Iris pigment epithelial cell (primary cell): ENCODE data around the gene TRIM34.
"Not testable (repeated sequence)": the region's sequence is repeated elsewhere in the genome, so short reads cannot be mapped to it uniquely, and the experiment has no call there.

ENCODE experiments used
- DNase-seq: peaks from one replicate; pipeline ENCODE4 v3.0.0-alpha.2; 2011; ENCODE audit warnings: low read depth

Gene TRIM34

GRCh38 chr11:5620651-5621521 is 3.9 kb upstream of the TRIM34 start:
- DNase-seq = peak; percentile 93

- DNase-seq = no peak
Observed at GRCh38 chr11:5621580-5621979, 3.2 kb upstream of the TRIM34 start.

- DNase-seq = no peak
Observed at GRCh38 chr11:5622802-5623201, 2.0 kb upstream of the TRIM34 start.

GRCh38 chr11:5625281-5625680 is 480 bp downstream of the TRIM34 start:
- no peak for DNase-seq

GRCh38 chr11:5626196-5626595 is 1.4 kb downstream of the TRIM34 start:
- peak; percentile 56 for DNase-seq

GRCh38 chr11:5631417-5631816 is 6.6 kb downstream of the TRIM34 start:
- no peak for DNase-seq

GRCh38 chr11:5631969-5632635 is 7.3 kb downstream of the TRIM34 start:
- DNase-seq = no peak

GRCh38 chr11:5639953-5640352 is 15.2 kb downstream of the TRIM34 start:
- DNase-seq = no peak

- no peak for DNase-seq
Observed at GRCh38 chr11:5643585-5643984, 18.8 kb downstream of the TRIM34 start.

- DNase-seq = no peak
Observed at GRCh38 chr11:5646139-5646538, 21.3 kb downstream of the TRIM34 start.

- no peak for DNase-seq
Observed at GRCh38 chr11:5655474-5655873, 30.7 kb downstream of the TRIM34 start.

- not testable (repeated sequence) for DNase-seq
Observed at GRCh38 chr11:5656956-5657355, 32.2 kb downstream of the TRIM34 start.

GRCh38 chr11:5658318-5658717 is 33.5 kb downstream of the TRIM34 start:
- DNase-seq = no peak

- DNase-seq = no peak
Observed at GRCh38 chr11:5663511-5663910, 38.7 kb downstream of the TRIM34 start.

- no peak for DNase-seq
Observed at GRCh38 chr11:5665051-5665570, 40.3 kb downstream of the TRIM34 start.

- peak; percentile 4 for DNase-seq
Observed at GRCh38 chr11:5665746-5666401, 41.1 kb downstream of the TRIM34 start.

- DNase-seq = peak; percentile 33
Observed at GRCh38 chr11:5666402-5666793, 41.6 kb downstream of the TRIM34 start.

- DNase-seq = peak; percentile 5
Observed at GRCh38 chr11:5671831-5672230, 47.0 kb downstream of the TRIM34 start.

GRCh38 chr11:5674391-5674790 is 49.6 kb downstream of the TRIM34 start:
- no peak for DNase-seq

GRCh38 chr11:5679811-5680210 is 55.0 kb downstream of the TRIM34 start:
- peak; percentile 4 for DNase-seq

- not testable (repeated sequence) for DNase-seq
Observed at GRCh38 chr11:5682890-5683441, 58.2 kb downstream of the TRIM34 start.

- DNase-seq = not testable (repeated sequence)
Observed at GRCh38 chr11:5683620-5684019, 58.8 kb downstream of the TRIM34 start.
